ENCODE measurements around the gene PFN1. TPM values are rescaled to one million over a fixed set of nuclear protein-coding genes. Genes with fewer than 3 reads are reported as not detected.

Gene PFN1
- total RNA-seq, 1 donor from 2014 or later = 182 TPM

DNA sequence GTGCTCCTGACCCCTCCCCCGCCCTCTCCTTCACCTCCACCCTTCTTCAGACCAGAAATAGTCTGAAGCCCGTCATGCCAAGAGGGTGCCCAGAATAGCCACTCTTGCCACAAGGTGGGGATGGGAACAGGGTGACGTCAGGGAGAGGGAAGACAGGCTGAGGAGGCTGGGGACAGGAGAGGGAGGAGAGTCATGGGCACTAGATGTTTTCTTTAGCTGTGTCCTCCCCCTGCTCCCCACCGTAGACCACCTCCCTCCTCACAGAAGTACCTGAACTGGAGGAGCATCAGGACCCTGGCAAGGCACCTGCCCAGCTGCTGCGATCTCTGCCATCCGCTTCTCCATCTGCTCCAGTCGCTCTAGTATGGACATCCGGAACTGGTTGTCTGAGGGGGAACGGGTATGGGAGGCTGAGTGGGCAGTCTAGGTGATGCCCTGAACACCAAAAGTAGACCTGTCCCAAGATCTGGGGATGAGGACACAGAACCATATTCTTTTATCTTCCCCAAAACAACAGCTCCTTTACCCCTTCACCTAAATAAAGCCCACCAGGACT lies 25.9 kb upstream of the PFN1 start:
- intact Hi-C loops (cut with micrococcal nuclease) = no loop called here
- peak; percentile 54 for DNase-seq
- Histone ChIP-seq H3K4me1 (peaks cover 54% of the 10 kb centered on the region), H3K36me3 (peaks cover 65% of the 10 kb centered on the region), H3K27ac (replicated peaks) (peak overlapping the region; percentile 80), H3K9me3 (replicated peaks) (no peaks in the 10 kb centered on the region), H3K4me3 (peak overlapping the region; percentile 34), H3K27me3 (ENCODE audit: low read depth) (no peaks in the 10 kb centered on the region)
- TF ChIP-seq, protein P1, sequence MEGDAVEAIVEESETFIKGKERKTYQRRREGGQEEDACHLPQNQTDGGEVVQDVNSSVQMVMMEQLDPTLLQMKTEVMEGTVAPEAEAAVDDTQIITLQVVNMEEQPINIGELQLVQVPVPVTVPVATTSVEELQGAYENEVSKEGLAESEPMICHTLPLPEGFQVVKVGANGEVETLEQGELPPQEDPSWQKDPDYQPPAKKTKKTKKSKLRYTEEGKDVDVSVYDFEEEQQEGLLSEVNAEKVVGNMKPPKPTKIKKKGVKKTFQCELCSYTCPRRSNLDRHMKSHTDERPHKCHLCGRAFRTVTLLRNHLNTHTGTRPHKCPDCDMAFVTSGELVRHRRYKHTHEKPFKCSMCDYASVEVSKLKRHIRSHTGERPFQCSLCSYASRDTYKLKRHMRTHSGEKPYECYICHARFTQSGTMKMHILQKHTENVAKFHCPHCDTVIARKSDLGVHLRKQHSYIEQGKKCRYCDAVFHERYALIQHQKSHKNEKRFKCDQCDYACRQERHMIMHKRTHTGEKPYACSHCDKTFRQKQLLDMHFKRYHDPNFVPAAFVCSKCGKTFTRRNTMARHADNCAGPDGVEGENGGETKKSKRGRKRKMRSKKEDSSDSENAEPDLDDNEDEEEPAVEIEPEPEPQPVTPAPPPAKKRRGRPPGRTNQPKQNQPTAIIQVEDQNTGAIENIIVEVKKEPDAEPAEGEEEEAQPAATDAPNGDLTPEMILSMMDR (IDR thresholded peaks at IDR 0.05; ENCODE audit: borderline replicate concordance) = no peak

DNA sequence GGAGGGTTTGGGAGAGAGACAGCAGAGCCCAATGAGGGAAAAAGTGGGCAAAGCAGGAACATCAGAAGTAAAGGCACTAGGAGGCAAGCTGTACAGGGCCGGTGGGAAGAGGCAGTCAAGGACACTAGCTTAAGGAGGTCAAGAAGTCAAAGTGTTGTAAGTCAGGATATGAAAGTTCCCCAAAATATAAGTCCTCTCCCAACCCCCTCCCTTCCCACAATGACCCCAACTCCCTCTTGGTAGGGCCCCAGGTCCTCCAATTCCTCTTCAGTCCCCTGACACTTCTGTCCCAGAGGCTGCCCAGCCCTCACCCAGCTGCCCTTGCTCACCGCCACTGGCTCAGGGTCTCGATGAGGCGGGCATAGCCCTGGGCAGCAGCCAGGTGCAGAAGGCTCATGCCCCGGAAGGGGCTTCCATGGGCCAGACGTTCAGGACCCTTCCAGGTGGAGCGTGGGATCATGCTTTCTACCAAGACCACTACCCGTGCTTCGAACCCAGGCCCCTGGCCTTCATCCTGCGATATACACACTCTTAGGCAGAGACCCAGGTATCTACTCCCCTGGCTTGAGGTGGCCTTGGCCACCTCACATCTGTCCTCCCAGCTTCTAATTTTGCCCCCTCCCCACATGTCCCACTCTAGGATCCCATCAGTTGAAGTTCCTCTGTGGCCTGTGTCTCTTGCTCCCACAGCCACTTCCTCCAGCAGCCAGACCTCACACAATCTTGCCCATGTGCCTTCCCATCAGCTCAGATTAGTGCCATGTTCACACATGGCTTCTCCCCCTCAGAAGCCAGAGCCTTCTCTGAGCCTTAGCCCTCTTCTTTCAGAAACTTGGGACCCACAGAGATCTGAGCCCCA lies 25.2 kb upstream of the PFN1 start:
- H3K4me3 ChIP-seq = no peak overlapping the region

DNA sequence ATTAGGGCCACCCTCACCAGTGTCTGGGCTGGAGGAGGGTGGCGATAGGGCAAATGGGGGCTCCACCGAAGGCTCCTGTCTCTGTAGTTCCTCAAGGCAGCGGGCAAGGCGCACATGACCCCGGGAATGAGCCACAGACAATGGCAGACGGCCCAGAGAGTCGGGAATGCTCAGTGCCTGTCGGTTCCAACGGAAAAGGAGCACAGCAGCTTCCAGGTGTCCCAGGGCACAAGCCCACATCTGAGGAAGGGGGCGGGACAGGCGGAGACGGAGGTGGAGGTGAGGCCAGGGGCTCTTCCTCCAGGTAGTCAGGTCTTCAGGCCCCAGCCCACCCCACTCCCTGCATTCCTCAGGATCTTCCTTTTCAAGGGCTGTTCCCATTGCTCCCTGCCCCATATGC lies 24.4 kb upstream of the PFN1 start:
- H3K27me3 ChIP-seq (ENCODE audit: low read depth) = no peaks in the 10 kb centered on the region
- TF ChIP-seq, protein P1 (IDR thresholded peaks at IDR 0.05; ENCODE audit: borderline replicate concordance) = no peak
- H3K9me3 ChIP-seq (replicated peaks) = no peaks in the 10 kb centered on the region
- H3K27ac ChIP-seq (replicated peaks) = peak overlapping the region; percentile 80
- no peak overlapping the region for H3K4me3 ChIP-seq
- H3K36me3 ChIP-seq = peaks cover 51% of the 10 kb centered on the region
- intact Hi-C loops (cut with micrococcal nuclease) = no loop called here
- DNase-seq = no peak
- H3K4me1 ChIP-seq = peaks cover 67% of the 10 kb centered on the region

More for the DNA sequence above, 25.2 kb upstream of the PFN1 start:
- Histone ChIP-seq H3K9me3 (replicated peaks) (no peaks in the 10 kb centered on the region), H3K27me3 (ENCODE audit: low read depth) (no peaks in the 10 kb centered on the region), H3K4me1 (peaks cover 61% of the 10 kb centered on the region), H3K36me3 (peaks cover 58% of the 10 kb centered on the region), H3K27ac (replicated peaks) (peak overlapping the region; percentile 80)
- DNase-seq = no peak
- TF ChIP-seq, protein P1 (IDR thresholded peaks at IDR 0.05; ENCODE audit: borderline replicate concordance) = no peak
- intact Hi-C loops (cut with micrococcal nuclease) = no loop called here

DNA sequence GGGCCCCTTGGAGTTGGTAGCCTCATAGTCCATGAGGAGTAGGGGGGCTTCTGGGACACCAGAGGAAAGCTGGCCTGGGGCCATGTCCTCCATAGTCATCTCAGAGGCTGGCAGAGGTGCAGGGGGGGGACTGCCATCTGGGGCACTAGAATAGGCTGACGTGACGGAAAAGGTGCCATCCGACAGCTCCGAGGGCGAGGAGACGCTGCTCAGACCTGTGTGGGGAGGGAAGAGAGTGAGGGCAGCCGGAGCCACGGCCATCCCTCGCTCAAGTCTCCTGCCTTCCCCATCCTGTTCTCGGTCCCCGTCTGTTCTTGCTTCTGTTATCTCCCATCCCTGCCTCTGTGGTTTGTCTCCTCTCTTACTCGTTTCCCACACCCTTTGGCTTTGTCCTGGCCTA lies 24.0 kb upstream of the PFN1 start:
- intact Hi-C loops (cut with micrococcal nuclease) = no loop called here
- Histone ChIP-seq H3K27me3 (ENCODE audit: low read depth) (no peaks in the 10 kb centered on the region), H3K36me3 (peaks cover 47% of the 10 kb centered on the region), H3K4me1 (peaks cover 67% of the 10 kb centered on the region), H3K4me3 (no peak overlapping the region), H3K9me3 (replicated peaks) (no peaks in the 10 kb centered on the region), H3K27ac (replicated peaks) (peak overlapping the region; percentile 80)
- TF ChIP-seq, protein P1 (IDR thresholded peaks at IDR 0.05; ENCODE audit: borderline replicate concordance) = no peak
- DNase-seq = no peak

DNA sequence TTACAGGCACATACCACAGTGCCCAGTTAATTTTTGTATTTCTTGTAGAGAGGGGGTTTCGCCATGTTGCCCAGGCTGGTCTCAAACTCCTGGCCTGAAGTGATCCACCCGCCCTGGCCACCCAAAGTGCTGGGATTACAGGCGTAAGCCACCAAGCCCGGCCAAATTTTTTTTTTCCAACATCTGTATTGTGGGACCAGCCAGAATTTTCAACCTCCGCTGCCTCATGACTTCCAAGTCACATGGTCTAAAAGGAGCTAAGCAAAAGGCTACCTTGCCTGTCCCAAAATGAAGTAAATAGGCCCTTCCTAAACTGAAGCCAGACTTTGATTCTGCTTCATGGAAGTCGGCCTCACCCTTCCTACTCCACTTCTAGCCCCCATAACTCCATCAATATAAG lies 23.5 kb upstream of the PFN1 start:
- no peaks in the 10 kb centered on the region for H3K9me3 ChIP-seq (replicated peaks)
- H3K4me1 ChIP-seq = peaks cover 68% of the 10 kb centered on the region
- H3K27me3 ChIP-seq (ENCODE audit: low read depth) = no peaks in the 10 kb centered on the region
- DNase-seq = no peak
- TF ChIP-seq, protein P1 (IDR thresholded peaks at IDR 0.05; ENCODE audit: borderline replicate concordance) = no peak
- peak overlapping the region; percentile 80 for H3K27ac ChIP-seq (replicated peaks)
- H3K36me3 ChIP-seq = peaks cover 42% of the 10 kb centered on the region
- intact Hi-C loops (cut with micrococcal nuclease) = no loop called here
- H3K4me3 ChIP-seq = no peak overlapping the region
